HG03439 (cell line): ENCODE measurements around the gene FUBP3.
A peak's percentile ranks its signal among the peaks of the same experiment; 100 is the strongest.
"Not testable (repeated sequence)": the region's sequence is repeated elsewhere in the genome, so short reads cannot be mapped to it uniquely, and the experiment has no call there.

ENCODE experiments used
- ATAC-seq: cut with Tn5 transposase; IDR thresholded peaks from one replicate; pipeline ENCODE4 v1.9.1; 2021; ENCODE audit warnings: mild to moderate bottlenecking, moderate library complexity; ENCODE audit not compliant: unreplicated experiment

The FUBP3 gene

GRCh38 chr9:130680836-130681768, 101.7 kb downstream of the FUBP3 start:
- ATAC-seq = peak; percentile 45

- no peak for ATAC-seq
Observed at GRCh38 chr9:130681769-130682420, 102.5 kb downstream of the FUBP3 start.

GRCh38 chr9:130682421-130683121, 103.2 kb downstream of the FUBP3 start:
- no peak for ATAC-seq

- no peak for ATAC-seq
Observed at GRCh38 chr9:130685104-130685503, 105.7 kb downstream of the FUBP3 start.

GRCh38 chr9:130685945-130686344, 106.6 kb downstream of the FUBP3 start:
- ATAC-seq = not testable (repeated sequence)

- no peak for ATAC-seq
Observed at GRCh38 chr9:130687615-130688014, 108.2 kb downstream of the FUBP3 start.
